ENCODE measurements around the gene GALNT14.

GALNT14 gene

DNA sequence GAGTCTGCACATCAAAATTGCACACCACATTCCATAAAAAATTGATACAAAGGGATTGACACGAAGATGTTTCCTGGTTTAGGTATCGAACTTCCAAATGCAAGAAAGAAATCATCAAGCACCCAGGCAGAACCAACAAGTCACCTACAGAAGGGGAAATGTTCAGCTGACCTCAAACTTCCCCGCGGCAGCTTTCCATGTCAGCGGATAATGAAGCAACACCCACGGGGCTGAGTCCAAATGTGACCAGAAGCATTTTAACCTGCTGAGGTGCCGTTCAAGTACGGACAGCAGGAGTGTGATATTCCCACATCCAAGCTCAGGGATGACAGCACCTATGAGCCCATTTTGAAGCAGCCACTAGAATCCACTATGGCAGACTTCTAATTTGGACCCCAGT lies 124.9 kb downstream of the GALNT14 start:
- Histone ChIP-seq H3K27ac (ENCODE audit: extremely low read depth, low read depth, low read length) (no peak overlapping the region), H3K4me1 (ENCODE audit: control insufficient read depth, insufficient read depth, low read length) (peaks cover 3% of the 10 kb centered on the region; the same call in 1 of the 2 replicates), H3K9me3 (ENCODE audit: control insufficient read depth, insufficient read depth, low read depth, low read length) (no peaks in the 10 kb centered on the region), H3K36me3 (ENCODE audit: control insufficient read depth in 2 of 2, insufficient read depth in 1 of 2, low read length in 2 of 2) (no peaks in the 10 kb centered on the region), H3K4me3 (ENCODE audit: low read depth, low read length) (no peak overlapping the region)
- ChIA-PET POLR2A (no interaction called here), CTCF (no interaction called here)
- TF ChIP-seq, protein P1, sequence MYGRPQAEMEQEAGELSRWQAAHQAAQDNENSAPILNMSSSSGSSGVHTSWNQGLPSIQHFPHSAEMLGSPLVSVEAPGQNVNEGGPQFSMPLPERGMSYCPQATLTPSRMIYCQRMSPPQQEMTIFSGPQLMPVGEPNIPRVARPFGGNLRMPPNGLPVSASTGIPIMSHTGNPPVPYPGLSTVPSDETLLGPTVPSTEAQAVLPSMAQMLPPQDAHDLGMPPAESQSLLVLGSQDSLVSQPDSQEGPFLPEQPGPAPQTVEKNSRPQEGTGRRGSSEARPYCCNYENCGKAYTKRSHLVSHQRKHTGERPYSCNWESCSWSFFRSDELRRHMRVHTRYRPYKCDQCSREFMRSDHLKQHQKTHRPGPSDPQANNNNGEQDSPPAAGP (tag by site-specific recombination; IDR thresholded peaks at IDR 0.05) = no peak
- TF ChIP-seq ZNF133 (tag by site-specific recombination; IDR thresholded peaks at IDR 0.05) (0 out of 2 replicates have a peak, but pooled peaks have one; percentile 2), RBAK (tag by site-specific recombination; IDR thresholded peaks at IDR 0.05) (no peak), YY2 (tag by site-specific recombination; IDR thresholded peaks at IDR 0.05) (no peak), ZNF473 (tag by site-specific recombination; IDR thresholded peaks at IDR 0.05) (no peak), ZNF549 (tag by site-specific recombination; IDR thresholded peaks at IDR 0.05) (no peak)
- TF ChIP-seq, protein P2, sequence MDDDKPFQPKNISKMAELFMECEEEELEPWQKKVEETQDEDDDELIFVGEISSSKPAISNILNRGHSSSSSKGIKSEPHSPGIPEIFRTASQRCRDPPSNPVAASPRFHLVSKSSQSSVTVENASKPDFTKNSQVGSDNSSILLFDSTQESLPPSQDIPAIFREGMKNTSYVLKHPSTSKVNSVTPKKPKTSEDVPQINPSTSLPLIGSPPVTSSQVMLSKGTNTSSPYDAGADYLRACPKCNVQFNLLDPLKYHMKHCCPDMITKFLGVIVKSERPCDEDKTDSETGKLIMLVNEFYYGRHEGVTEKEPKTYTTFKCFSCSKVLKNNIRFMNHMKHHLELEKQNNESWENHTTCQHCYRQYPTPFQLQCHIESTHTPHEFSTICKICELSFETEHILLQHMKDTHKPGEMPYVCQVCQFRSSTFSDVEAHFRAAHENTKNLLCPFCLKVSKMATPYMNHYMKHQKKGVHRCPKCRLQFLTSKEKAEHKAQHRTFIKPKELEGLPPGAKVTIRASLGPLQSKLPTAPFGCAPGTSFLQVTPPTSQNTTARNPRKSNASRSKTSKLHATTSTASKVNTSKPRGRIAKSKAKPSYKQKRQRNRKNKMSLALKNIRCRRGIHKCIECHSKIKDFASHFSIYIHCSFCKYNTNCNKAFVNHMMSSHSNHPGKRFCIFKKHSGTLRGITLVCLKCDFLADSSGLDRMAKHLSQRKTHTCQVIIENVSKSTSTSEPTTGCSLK (tag by site-specific recombination; IDR thresholded peaks at IDR 0.05) = no peak

DNA sequence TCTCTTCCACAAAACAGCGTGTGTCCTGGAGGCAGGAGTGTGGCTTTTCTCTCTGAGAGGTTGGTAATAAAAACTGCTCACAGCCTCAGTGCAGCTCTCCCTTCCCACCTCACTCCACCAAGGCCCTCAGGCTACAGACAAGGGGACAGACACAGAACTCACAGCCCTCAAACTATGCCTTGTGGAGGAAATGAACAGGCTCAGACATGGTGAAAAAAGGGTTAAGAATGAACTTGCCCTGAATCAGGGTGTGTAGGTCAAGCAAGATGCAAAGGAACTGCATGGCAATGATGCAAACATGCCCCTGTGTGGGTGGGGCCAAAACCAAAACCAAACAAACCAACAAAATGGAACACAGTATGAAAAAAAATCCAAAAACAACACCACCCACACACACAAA lies 125.8 kb downstream of the GALNT14 start:
- no peaks in the 10 kb centered on the region for H3K36me3 ChIP-seq (ENCODE audit: control insufficient read depth in 2 of 2, insufficient read depth in 1 of 2, low read length in 2 of 2)
- no peaks in the 10 kb centered on the region for H3K9me3 ChIP-seq (ENCODE audit: control insufficient read depth, insufficient read depth, low read depth, low read length)
- CTCF ChIA-PET = interaction anchor here (0.6 kb wide), 1 partner anchor 848 kb away, joined by 4 read pairs; no protein-coding TSS in a partner anchor

DNA sequence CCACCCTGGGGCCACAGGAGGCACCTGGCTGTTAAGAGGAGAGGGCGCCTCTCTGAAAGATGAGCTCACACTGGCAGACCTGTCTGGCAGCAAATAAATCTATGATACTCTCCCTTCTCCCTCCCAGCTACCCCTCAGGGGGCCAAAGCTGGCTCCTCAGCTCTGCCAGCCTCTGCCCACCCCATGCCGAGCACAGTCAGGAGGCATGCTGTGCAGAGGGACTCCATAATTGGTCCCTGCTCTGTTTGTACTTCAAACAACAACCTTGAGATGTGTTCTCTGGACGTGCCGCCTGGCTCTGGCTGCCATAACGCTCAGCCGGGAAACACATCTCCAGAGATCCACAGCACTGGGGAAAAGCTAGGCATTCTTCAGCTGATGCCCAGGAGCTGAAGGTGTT lies 126.7 kb downstream of the GALNT14 start:
- TF ChIP-seq GLIS1 (tag by site-specific recombination; IDR thresholded peaks at IDR 0.05) = peak; percentile 85
- TF ChIP-seq FEZF1 (tag by site-specific recombination; IDR thresholded peaks at IDR 0.05) = 0 out of 2 replicates have a peak, but pooled peaks have one; percentile 29
- peak; percentile 32; the same call in 1 of the 2 replicates for TF ChIP-seq ZNF600 (tag by site-specific recombination; IDR thresholded peaks at IDR 0.05)
- TF ChIP-seq ZNF423 (tag by site-specific recombination; IDR thresholded peaks at IDR 0.05) = peak; percentile 98
- no peak for TF ChIP-seq SALL2 (tag by site-specific recombination; IDR thresholded peaks at IDR 0.05; ENCODE audit: borderline replicate concordance)
- peak; percentile 99 for TF ChIP-seq ZIC2 (tag by site-specific recombination; IDR thresholded peaks at IDR 0.05)
- TF ChIP-seq, protein P3, sequence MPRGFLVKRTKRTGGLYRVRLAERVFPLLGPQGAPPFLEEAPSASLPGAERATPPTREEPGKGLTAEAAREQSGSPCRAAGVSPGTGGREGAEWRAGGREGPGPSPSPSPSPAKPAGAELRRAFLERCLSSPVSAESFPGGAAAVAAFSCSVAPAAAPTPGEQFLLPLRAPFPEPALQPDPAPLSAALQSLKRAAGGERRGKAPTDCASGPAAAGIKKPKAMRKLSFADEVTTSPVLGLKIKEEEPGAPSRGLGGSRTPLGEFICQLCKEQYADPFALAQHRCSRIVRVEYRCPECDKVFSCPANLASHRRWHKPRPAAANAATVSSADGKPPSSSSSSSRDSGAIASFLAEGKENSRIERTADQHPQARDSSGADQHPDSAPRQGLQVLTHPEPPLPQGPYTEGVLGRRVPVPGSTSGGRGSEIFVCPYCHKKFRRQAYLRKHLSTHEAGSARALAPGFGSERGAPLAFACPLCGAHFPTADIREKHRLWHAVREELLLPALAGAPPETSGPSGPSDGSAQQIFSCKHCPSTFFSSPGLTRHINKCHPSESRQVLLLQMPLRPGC (tag by site-specific recombination; IDR thresholded peaks at IDR 0.05) = no peak
- TF ChIP-seq YY1 (tag by site-specific recombination; IDR thresholded peaks at IDR 0.05) = peak; percentile 48; the same call in 1 of the 2 replicates
- Histone ChIP-seq H3K36me3 (ENCODE audit: control insufficient read depth in 2 of 2, insufficient read depth in 1 of 2, low read length in 2 of 2) (no peaks in the 10 kb centered on the region), H3K4me1 (ENCODE audit: control insufficient read depth, insufficient read depth, low read length) (peaks cover 3% of the 10 kb centered on the region; the same call in 1 of the 2 replicates), H3K27ac (ENCODE audit: extremely low read depth, low read depth, low read length) (no peak overlapping the region), H3K9me3 (ENCODE audit: control insufficient read depth, insufficient read depth, low read depth, low read length) (no peaks in the 10 kb centered on the region), H3K4me3 (ENCODE audit: low read depth, low read length) (no peak overlapping the region)
- POLR2A ChIA-PET = no interaction called here
- CTCF ChIA-PET = no interaction called here

More for the DNA sequence above, 125.8 kb downstream of the GALNT14 start:
- TF ChIP-seq KLF16 (tag by site-specific recombination; IDR thresholded peaks at IDR 0.05) (no peak), ZFHX2 (tag by site-specific recombination; conservative IDR thresholded peaks at IDR 0.05) (peak; percentile 47; the same call in 1 of the 2 replicates), ZBTB48 (tag by site-specific recombination; IDR thresholded peaks at IDR 0.05) (no peak), ZNF426 (tag by site-specific recombination; IDR thresholded peaks at IDR 0.05) (no peak), ZBTB20 (tag by site-specific recombination; IDR thresholded peaks at IDR 0.05) (no peak)
- Histone ChIP-seq H3K4me1 (ENCODE audit: control insufficient read depth, insufficient read depth, low read length) (peaks cover 3% of the 10 kb centered on the region; the same call in 1 of the 2 replicates), H3K4me3 (ENCODE audit: low read depth, low read length) (no peak overlapping the region), H3K27ac (ENCODE audit: extremely low read depth, low read depth, low read length) (no peak overlapping the region)
- POLR2A ChIA-PET = no interaction called here
